Stimulated activated CD8-positive, alpha-beta memory T cell treated with anti-CD3 and anti-CD28 coated beads, Interleukin-15, amount 100 ng/mL, for 48 hours (primary cell): Measurements from ENCODE around the gene NOL4.

Experiments used
- DNase-seq, 2 donors: peaks; one replicate each; pipeline ENCODE4 v3.0.0-alpha.2; 2020; ENCODE audit warnings: low read depth in 2 of 2

The NOL4 gene

DNA sequence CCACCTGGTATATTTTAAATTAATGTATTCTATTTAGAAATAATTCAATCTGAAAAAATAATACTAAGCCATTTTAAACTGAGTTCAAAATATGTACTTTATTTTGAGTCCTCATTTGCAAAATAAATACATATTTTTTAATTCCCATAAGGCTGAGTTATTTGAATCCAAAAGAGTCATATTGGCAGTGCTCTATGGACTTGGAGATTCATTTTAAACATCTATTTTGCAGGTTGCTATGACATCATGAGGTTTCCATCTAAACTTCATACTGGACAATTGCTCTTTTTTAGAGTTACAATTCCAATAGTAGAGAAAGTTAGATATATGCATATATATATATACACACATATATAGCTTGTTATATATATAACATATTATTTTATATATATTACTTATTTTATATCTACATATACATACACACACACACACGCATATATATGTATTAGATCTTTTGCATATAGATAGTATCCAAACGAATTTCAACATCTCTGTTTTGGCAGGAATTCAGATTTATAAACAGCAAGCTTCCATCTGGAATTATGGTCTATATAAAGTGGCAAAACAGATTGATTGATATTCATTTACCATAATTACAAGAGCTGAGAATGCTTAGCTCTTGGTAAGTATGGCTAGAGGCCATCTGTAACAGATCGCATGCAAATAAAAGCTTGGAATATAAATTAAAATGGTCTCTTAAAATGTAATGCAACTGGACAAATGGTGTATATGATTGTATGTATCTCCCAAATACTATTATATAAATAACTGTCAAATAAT, 34.9 kb downstream of the NOL4 start:
- no peak for DNase-seq
